ENCODE measurements around the gene VPS29.
"Not testable (repeated sequence)": the region's sequence is repeated elsewhere in the genome, so short reads cannot be mapped to it uniquely, and the experiment has no call there.

DNA sequence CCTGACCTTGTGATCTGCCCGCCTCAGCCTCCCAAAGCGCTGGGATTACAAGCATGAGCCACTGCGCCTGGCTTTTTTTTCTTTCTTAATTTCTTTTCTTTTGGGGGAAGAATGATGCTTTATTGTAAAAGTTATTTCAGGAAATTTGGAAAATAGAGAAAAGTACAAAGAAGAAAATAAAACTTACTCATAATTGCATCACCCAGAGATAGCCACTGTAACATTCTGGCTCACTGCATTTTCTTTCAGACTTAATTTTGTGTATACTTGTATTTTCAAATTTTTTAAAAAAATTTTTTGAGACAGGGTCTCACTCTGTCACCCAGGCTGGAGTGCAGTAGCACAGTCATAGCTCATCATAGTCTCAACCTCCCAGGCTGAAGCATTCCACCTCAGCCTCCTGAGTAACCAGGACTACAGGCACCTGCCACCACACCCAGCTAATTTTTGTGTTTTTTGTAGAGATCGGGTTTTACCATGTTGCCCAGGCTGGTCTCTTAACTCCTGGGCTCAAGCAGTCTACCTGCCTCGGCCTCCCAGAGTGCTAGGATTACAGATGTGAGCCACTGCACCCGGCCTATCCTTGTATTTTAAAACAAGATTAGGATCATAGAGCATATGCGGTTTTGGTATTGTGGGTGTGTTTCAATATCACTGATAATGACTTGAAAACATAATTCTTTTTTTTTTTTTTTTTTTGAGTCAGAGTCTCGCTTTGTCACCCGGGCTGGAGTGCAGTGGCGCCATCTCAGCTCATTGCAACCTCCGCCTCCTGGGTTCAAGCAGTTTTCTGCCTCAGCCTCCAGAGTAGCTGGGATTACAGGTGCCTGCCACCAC, 19.2 kb upstream of the VPS29 start:
- not testable (repeated sequence) for TF ChIP-seq CTCF, POLR2A (IDR thresholded peaks at IDR 0.05)

All from Peyer's patch (tissue), 4 donors.